Thoracic aorta (tissue), 2 donors: ENCODE data around the gene AACS. TPM values are rescaled to one million over a fixed set of nuclear protein-coding genes. Genes with fewer than 3 reads are reported as not detected.

Experiments used
- ATAC-seq: fragments of 150-250 bp; one replicate; pipeline ENCODE4 v1.8.0; 2017; ENCODE audit warnings: low read depth; ENCODE audit not compliant: insufficient number of reproducible peaks, low FRiP score
- DNase-seq: peaks from one replicate; pipeline ENCODE4 v3.0.0-alpha.2; 2020; ENCODE audit warnings: low spot score
- H3K27ac ChIP-seq, 2 donors: fragments of 200-600 bp; sonication (generic); 1 replicate in 1 of 2; 2 replicates in 1 of 2; pipeline ENCODE4 v1.5.1; 2016; ENCODE audit warnings: mild to moderate bottlenecking in 2 of 2, moderate library complexity in 2 of 2
- H3K27me3 ChIP-seq: fragments of 200-600 bp; sonication (generic); replicated peaks from 2 replicates; pipeline ENCODE4 v1.6.0; 2016; ENCODE audit warnings: mild to moderate bottlenecking; ENCODE audit not compliant: insufficient read depth
- H3K36me3 ChIP-seq: fragments of 200-600 bp; sonication (generic); one replicate; pipeline ENCODE4 v1.5.1; 2016
- H3K4me1 ChIP-seq, 2 donors: fragments of 200-600 bp; sonication (generic); 1 replicate in 1 of 2; 2 replicates in 1 of 2; pipeline versions ENCODE4 v1.5.1 to v1.6.0; 2016; ENCODE audit warnings: low read depth in 2 of 2, mild to moderate bottlenecking in 1 of 2; ENCODE audit not compliant: control insufficient read depth in 1 of 2
- H3K4me3 ChIP-seq: fragments of 200-600 bp; sonication (generic); 2 replicates; pipeline ENCODE4 v1.5.1; 2016; ENCODE audit warnings: mild to moderate bottlenecking
- H3K9me3 ChIP-seq: fragments of 200-600 bp; sonication (generic); 2 replicates; pipeline ENCODE4 v1.5.1; 2016
- CTCF ChIP-seq: fragments of 200-600 bp; sonication (generic); IDR thresholded peaks from one replicate; pipeline ENCODE4 v1.5.1; 2019; ENCODE audit warnings: antibody characterized with exemption
- total RNA-seq, 2 donors: library from RNA; depleted of rRNA; stranded (reverse); fragments of >200 nt; gene quantifications; one replicate each; pipeline versions ENCODE4 v1.1.0 to v1.2.3, GENCODE V29; 2016

AACS gene
- total RNA-seq, 2 donors from 2014 or later, result 14.1 to 14.7 TPM

- no peaks in the 10 kb centered on the region for H3K4me1 ChIP-seq
- ATAC-seq (no peak), DNase-seq (no peak)
- no peaks in the 10 kb centered on the region for H3K9me3 ChIP-seq
- no peak for TF ChIP-seq CTCF
- H3K27ac ChIP-seq, result no peak overlapping the region
- H3K27me3 ChIP-seq, result no peaks in the 10 kb centered on the region
- no peak overlapping the region for H3K4me3 ChIP-seq
- H3K36me3 ChIP-seq, result no peaks in the 10 kb centered on the region
Measured at GRCh38 chr12:125021096-125021495, 44.1 kb upstream of the AACS start.

GRCh38 chr12:125021771-125022170 lies 43.5 kb upstream of the AACS start:
- no peaks in the 10 kb centered on the region for H3K27me3 ChIP-seq
- H3K4me3 ChIP-seq, result no peak overlapping the region
- TF ChIP-seq CTCF, result no peak
- H3K27ac ChIP-seq, result no peak overlapping the region
- H3K36me3 ChIP-seq, result no peaks in the 10 kb centered on the region
- no peaks in the 10 kb centered on the region for H3K4me1 ChIP-seq
- DNase-seq, result no peak
- no peaks in the 10 kb centered on the region for H3K9me3 ChIP-seq
- no peak for ATAC-seq

- no peaks in the 10 kb centered on the region for H3K9me3 ChIP-seq
- no peak for TF ChIP-seq CTCF
- H3K4me1 ChIP-seq, result no peaks in the 10 kb centered on the region
- no peak overlapping the region for H3K27ac ChIP-seq
- H3K27me3 ChIP-seq, result no peaks in the 10 kb centered on the region
- DNase-seq, result no peak
- no peaks in the 10 kb centered on the region for H3K36me3 ChIP-seq
- no peak overlapping the region for H3K4me3 ChIP-seq
- no peak for ATAC-seq
Measured at GRCh38 chr12:125023065-125023464, 42.2 kb upstream of the AACS start.

- TF ChIP-seq CTCF, result no peak
- DNase-seq (no peak), ATAC-seq (no peak)
- Histone ChIP-seq H3K27me3 (no peaks in the 10 kb centered on the region), H3K9me3 (no peaks in the 10 kb centered on the region), H3K36me3 (no peaks in the 10 kb centered on the region), H3K4me3 (no peak overlapping the region), H3K4me1 (no peaks in the 10 kb centered on the region), H3K27ac (no peak overlapping the region)
Measured at GRCh38 chr12:125024949-125025563, 40.2 kb upstream of the AACS start.

GRCh38 chr12:125025606-125026235 lies 39.5 kb upstream of the AACS start:
- no peak overlapping the region for H3K27ac ChIP-seq

More at GRCh38 chr12:125025606-125026235, 39.5 kb upstream of the AACS start:
- no peaks in the 10 kb centered on the region for H3K27me3 ChIP-seq
- no peaks in the 10 kb centered on the region for H3K36me3 ChIP-seq
- ATAC-seq (no peak), DNase-seq (no peak)
- H3K9me3 ChIP-seq, result no peaks in the 10 kb centered on the region
- TF ChIP-seq CTCF, result no peak
- H3K4me1 ChIP-seq, result no peaks in the 10 kb centered on the region
- no peak overlapping the region for H3K4me3 ChIP-seq
